Measurements from ENCODE around the gene GRIN3B. TPM values are rescaled to one million over a fixed set of nuclear protein-coding genes. Genes with fewer than 3 reads are reported as not detected.

Gene GRIN3B
- total RNA-seq, 1 donor from 2014 or later, result 0.46 TPM

DNA sequence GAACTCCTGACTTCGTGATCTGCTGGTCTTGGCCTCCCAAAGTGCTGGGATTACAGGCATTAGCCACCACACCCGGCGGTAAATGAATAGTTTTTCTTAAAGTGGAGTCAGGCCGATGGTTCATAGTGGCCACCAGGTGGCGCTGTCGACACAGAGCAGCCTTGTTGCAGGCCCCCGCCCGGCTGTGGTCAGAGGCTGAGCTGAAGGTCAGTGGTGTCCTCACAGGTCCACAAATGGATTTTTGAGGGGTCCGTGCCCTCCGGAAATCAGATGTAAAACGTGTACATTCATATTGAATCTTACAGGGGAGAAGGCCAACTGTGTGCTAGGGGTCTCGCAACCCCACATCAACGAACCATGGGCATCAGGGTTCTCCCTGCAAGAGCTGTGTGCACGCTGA, 29.5 kb upstream of the GRIN3B start:
- TF ChIP-seq, protein P1, sequence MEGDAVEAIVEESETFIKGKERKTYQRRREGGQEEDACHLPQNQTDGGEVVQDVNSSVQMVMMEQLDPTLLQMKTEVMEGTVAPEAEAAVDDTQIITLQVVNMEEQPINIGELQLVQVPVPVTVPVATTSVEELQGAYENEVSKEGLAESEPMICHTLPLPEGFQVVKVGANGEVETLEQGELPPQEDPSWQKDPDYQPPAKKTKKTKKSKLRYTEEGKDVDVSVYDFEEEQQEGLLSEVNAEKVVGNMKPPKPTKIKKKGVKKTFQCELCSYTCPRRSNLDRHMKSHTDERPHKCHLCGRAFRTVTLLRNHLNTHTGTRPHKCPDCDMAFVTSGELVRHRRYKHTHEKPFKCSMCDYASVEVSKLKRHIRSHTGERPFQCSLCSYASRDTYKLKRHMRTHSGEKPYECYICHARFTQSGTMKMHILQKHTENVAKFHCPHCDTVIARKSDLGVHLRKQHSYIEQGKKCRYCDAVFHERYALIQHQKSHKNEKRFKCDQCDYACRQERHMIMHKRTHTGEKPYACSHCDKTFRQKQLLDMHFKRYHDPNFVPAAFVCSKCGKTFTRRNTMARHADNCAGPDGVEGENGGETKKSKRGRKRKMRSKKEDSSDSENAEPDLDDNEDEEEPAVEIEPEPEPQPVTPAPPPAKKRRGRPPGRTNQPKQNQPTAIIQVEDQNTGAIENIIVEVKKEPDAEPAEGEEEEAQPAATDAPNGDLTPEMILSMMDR (conservative IDR thresholded peaks at IDR 0.05; ENCODE audit: low read depth, low read length), result peak; percentile 71
- H3K4me3 ChIP-seq (ENCODE audit: low read depth, low read length), result no peak overlapping the region
- DNase-seq (ENCODE audit: low read depth), result no peak

- TF ChIP-seq, protein P1 (conservative IDR thresholded peaks at IDR 0.05; ENCODE audit: low read depth, low read length), result no peak
- no peak for DNase-seq (ENCODE audit: low read depth)
- no peak overlapping the region for H3K4me3 ChIP-seq (ENCODE audit: low read depth, low read length)
These were observed 28.4 kb upstream of the GRIN3B start for GRCh38 chr19:971795-972194.

- TF ChIP-seq, protein P1 (conservative IDR thresholded peaks at IDR 0.05; ENCODE audit: low read depth, low read length), result no peak
- DNase-seq (ENCODE audit: low read depth), result no peak
- H3K4me3 ChIP-seq (ENCODE audit: low read depth, low read length), result no peak overlapping the region
These were observed 27.9 kb upstream of the GRIN3B start for GRCh38 chr19:972281-972680.

GRCh38 chr19:973726-974563, 26.3 kb upstream of the GRIN3B start:
- DNase-seq (ENCODE audit: low read depth), result no peak
- H3K4me3 ChIP-seq (ENCODE audit: low read depth, low read length), result no peak overlapping the region
- TF ChIP-seq, protein P1 (conservative IDR thresholded peaks at IDR 0.05; ENCODE audit: low read depth, low read length), result no peak

- TF ChIP-seq, protein P1 (conservative IDR thresholded peaks at IDR 0.05; ENCODE audit: low read depth, low read length), result no peak
- H3K4me3 ChIP-seq (ENCODE audit: low read depth, low read length), result no peak overlapping the region
- DNase-seq (ENCODE audit: low read depth), result no peak
These were observed 25.5 kb upstream of the GRIN3B start for GRCh38 chr19:974564-975257.

DNA sequence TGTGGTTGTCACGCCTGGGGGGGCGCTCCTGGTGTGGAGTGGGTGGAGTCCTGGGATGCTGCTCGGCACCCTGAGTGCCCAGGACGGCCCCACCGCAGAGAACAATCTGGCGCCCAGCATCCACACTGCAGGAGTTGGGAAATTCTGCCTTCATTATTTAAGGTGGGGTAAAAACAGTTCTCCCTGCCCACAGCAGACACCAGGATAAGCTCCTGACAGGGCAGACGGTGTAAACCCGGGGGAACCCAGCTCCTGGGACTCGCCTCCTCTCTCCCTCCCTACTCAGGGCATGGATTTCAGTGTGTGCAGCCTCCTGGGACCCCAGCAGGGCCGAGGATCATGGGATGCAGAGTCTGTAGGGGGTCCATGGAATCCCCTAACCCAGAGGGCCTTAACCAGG, 23.7 kb upstream of the GRIN3B start:
- no peak overlapping the region for H3K4me3 ChIP-seq (ENCODE audit: low read depth, low read length)
- TF ChIP-seq, protein P1 (conservative IDR thresholded peaks at IDR 0.05; ENCODE audit: low read depth, low read length), result no peak

More for the DNA sequence above, 23.7 kb upstream of the GRIN3B start:
- DNase-seq (ENCODE audit: low read depth), result no peak
